Smooth muscle cell of trachea (primary cell): ENCODE results near the gene JAZF1. TPM values are rescaled to one million over a fixed set of nuclear protein-coding genes. Genes with fewer than 3 reads are reported as not detected.

Source experiments
- total RNA-seq: library from RNA; depleted of rRNA; stranded (reverse); fragments of >200 nt; gene quantifications from 2 replicates; pipeline ENCODE4 v1.2.1, GENCODE V29; 2014

JAZF1 gene
- 9.6 and 10.8 TPM in 2 replicates for total RNA-seq

GRCh38 chr7:28180364-28181147 lies at the start of gene JAZF1:
TSS of gene JAZF1 (minus strand) at chr7:28180795.

Other genes with a start within 250 kb of the JAZF1 start
- gene CREB5, start 231.7 kb upstream of the JAZF1 start, total RNA-seq = 37.7 and 48.1 TPM in 2 replicates